GM18951 (cell line): ENCODE results near the gene NOVA1.

Source experiments
- POLR2A ChIP-seq: IDR thresholded peaks from 4 replicates; pipeline ENCODE4 v1.6.1; 2011; ENCODE audit warnings: mild to moderate bottlenecking; ENCODE audit not compliant: insufficient read length, insufficient read depth; ENCODE audit errors: extremely low read depth
- in situ Hi-C: fragments of 300-500 bp; cut with MboI; formaldehyde crosslinking; loops from one replicate; pipeline ENCODE4 v1.12.0; 2022; ENCODE audit warnings: low sequenced_read_pairs, mixed read lengths, inconsistent platforms; ENCODE audit not compliant: unreplicated experiment

NOVA1 gene

DNA sequence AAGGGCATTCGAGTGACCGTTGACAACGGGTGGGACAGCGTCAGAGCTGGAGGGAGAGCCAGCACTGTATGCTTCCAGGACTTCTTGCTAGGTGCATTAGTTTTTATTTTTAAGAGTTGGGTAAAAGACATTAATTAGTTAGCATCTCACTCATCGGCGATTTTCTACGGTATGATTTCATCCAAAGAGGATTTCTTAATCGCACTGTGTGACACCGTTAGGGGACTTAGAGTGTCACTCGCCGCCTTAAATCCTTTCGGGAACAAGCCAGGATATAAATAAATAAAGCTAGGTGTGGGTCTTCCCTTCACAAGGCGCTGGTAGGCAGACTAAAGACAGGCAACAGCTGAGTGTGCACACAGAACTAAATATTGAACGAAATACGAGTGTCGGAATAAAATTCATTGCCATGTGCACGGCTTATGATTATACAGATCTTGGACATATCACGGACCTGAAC, 869 bp upstream of the NOVA1 start:
- no peak for TF ChIP-seq POLR2A
- in situ Hi-C loops: no loop called here

DNA sequence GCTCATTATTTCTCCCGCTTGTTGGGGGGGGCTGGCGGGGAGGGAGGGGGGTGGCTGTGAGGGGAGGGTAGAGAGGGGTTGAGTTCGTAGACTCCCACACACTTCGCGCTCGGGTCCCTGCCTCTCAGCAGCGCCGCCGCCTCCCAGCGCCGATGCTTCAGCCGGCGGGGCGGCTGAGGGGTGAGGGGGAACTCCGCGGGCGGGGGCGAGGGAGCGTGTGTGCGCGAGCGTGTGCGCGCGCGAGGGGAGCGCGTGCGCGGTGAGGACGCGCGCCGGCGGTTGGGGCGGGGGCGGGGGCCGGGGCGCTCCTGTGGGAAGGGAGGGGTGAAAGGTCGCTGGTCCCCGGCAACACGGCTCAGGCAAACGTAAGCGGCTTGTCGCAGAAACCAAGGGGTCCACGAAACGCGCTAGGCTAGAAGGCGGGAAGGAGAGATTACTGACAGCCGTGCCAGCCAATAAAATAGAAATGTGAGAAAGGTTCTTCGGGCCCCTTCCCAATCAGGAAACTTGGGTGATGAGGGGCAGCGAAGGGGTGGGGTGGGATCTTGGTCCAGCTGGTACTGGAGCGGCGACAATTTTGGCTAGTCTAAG, 343 bp upstream of the NOVA1 start:
- TF ChIP-seq POLR2A: no peak
- in situ Hi-C loops: no loop called here

DNA sequence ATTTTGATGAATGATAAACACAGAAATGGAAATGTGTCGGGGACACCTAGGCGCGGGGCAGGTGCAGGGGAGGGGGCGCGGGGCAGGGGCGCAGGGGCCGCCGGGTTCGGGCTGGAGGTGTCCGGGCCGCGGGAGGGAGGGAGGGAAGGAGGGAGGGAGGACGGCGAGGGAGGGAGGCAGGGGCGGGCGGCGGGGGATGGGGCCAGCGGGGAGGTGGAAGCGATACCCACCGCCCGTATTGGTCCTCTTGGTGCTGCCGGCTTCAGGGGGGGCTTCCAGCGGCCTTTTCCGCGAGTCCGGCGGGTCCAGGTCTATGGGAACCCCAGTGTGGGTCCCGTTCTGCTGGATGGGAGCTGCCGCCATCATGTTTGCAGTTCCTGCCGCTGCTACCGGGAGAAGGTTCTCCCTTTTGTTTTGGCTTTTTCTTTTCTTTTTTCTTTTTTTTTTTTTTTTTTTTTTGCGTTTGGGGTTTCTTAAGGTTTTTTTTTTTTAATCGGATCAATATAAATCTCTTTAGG, 703 bp downstream of the NOVA1 start:
- TF ChIP-seq POLR2A: no peak
- in situ Hi-C loops: no loop called here

DNA sequence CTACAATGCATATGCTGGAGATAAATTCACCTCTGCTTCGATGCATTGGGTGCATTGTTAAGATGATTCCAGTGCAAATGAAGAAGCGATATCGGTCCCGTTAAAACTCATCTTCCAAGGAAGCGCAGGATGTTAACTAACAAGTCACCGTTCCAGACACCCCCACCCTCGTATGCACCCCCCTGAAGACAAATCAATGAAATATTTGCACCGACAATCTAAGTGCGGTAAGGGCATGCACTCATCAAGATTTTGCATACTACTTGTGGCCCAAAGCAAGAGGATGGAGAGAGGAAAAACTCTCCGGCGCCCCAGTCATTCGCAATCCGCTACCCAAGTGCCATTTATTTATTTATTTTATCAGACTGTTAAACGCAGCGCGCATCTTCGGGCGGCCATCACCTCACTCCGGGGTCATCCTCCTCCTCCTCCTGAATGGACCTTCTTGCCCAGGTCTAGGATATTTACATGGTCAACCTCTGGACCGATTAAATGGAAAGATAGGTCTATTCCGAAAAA, 1.2 kb downstream of the NOVA1 start:
- in situ Hi-C loops: no loop called here

DNA sequence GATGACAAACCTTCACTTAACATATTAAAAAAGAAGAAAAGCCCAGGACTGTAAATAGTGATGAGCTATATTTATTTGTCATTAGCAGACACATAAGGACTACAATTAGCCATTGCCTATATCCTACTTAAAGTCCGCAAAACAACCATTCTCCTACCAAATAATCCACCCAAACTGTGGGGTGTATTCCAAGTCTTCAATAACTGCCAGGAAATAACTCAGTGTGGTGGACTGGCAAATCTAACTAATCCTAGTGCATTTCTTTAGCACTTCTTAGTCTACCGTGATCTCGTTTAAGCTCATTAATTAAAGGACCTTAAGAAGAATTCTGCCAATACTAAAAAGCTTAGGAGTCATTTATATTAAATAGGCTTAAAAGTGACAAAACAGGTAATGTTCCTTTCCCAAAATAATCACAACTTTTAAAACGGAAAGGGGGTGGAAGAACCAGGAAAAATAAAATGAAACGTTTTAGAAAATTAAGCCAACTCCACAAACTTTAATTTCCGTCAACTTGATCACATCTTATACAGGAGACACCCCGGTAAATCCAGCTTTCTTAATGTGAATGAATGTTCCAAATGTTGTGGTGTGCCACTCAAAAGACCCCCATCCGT, 1.8 kb downstream of the NOVA1 start:
- in situ Hi-C loops: no loop called here

More for the DNA sequence above, 1.2 kb downstream of the NOVA1 start:
- TF ChIP-seq POLR2A: no peak

DNA sequence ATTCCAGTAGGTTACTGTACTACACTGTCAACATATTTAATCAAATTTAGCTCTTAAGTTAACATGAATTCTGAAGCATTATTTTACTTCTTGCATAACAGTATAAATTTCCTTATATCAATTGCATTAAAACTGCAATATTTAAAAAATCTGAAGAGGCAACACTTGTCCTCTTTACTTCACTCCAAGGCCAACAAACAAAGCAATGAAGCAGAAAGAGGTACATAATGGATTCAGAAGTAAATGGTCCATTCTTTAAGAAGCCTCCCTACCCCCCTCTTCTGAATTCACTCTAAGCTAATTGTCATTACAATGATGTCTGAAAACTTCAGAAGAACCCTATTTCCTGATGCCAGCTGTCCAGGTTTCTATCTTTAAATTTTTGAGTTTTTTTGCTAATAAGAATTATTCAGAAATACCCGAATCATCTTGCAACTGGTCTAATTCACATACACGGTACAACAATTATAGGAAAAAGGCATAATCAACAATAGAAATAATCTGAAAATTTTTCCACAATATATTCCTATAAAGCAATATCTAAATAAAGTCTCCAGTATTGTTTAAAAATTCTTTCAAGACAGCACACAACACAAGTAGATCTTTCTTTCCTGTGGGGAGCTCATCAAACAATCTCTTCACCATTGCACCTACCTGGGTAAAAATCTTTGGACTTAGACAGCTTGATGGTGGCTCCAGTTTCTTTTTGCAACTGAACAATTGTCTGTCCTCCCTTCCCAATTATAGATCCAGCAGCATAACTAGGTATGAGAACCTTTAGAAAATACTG, 2.9 kb downstream of the NOVA1 start:
- in situ Hi-C loops: no loop called here
- TF ChIP-seq POLR2A: no peak

More for the DNA sequence above, 1.8 kb downstream of the NOVA1 start:
- no peak for TF ChIP-seq POLR2A

DNA sequence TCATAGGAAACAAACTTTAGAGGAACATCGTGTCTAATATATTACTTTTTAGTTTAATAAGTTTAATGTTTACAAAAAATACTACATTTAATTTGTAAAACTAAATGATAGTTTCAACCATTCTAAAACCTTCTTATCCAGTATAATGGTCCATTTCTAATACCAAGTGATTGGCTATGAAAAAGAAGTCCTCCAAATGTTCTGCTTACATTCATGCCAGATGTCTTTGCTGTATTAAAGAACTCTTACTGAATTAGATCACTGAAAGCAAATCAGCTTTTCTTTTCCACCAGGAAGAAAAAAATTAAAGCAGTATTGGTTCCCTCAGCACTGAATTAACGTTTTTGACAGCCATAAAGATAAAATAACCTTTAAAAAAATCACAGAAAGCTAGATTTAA, 3.7 kb downstream of the NOVA1 start:
- TF ChIP-seq POLR2A: no peak
- in situ Hi-C loops: no loop called here

DNA sequence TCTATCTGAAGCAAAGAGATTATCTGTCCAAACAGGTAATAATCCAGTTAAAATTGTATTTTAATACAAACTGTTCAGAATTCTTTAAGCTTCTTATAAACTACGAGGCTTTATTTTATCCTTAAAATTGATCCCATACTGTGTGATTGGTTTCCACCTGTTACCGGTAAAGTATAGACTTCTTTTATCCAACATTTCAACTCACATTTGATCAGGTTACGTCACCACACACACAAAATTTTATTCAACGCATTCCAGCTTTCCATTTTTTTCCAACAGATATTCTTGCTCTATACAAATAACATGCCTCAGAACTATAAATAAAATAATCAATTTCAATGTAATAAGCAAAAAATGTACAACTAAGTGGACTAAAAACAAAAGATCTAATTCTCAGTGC, 4.5 kb downstream of the NOVA1 start:
- in situ Hi-C loops: no loop called here
- TF ChIP-seq POLR2A: no peak

DNA sequence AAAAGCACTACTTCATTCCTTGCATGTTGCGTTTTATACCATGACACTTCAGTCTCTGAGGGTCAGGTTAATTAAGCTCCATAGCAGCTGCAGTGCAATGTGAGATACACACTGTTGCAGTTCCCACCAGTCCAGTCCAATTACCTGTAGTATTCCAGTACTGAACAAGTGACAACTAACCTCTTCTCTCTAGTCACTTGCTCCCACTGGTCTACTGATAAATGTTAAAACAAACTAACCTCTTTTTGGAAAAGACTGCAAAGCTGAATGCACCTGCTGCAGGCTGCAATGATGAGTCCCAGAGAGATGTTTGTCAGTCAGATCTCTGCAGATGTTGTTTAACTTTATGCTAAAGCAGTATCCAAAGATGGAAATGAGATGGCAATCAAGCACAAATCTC, 7.9 kb downstream of the NOVA1 start:
- no peak for TF ChIP-seq POLR2A
- in situ Hi-C loops: no loop called here

DNA sequence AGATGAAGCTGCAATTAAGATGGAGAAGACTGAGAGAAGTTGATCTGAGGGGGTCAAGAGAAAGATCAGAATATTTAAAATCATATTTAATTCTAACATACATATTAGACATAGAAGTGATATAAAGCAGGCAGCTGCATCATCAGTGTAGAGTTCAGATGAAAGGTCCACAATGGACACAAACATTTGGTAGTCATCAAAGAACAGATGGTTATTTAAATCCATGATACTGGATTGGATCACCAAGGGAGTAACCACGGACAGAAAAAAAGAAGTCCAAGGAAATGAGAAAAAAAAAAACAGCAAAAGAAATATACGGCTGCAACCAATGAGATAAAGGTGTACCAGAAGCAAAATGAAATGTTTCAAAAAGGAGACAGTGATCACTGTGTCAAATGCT, 20.1 kb downstream of the NOVA1 start:
- in situ Hi-C loops: no loop called here

DNA sequence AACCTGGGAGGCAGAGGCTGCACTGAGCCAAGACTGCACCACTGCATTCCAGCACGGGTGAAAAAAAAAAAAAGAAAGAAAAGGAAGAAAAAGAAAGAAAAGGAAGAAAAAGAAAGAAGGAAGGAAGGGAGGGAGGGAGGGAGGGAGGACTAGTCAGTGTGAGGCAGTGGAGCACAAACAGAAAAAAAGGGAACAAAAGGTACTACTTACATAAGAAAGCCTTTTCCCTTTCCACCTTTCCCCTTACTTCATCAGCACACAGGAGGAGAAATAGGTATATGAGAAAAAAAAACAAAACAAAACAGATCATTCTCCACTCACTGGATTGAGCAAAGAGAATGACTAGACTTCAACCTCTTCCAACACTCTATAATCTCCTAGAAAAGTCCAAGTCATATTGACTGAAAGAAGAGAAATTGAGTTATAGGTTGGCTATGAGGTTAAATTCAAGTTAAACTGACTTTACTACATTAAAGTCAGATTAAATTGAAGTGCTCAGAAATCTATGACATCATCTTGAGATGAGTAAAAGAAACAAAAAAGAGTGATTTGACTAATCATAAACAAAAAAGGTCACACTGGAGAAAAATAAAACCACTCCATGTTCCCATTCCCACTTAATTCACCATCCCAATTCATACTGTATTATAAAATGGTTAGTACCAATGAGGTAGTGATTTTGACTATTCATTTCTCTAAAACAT, 43.6 kb downstream of the NOVA1 start:
- TF ChIP-seq POLR2A: no peak
- in situ Hi-C loops: no loop called here

More for the DNA sequence above, 20.1 kb downstream of the NOVA1 start:
- TF ChIP-seq POLR2A: no peak

DNA sequence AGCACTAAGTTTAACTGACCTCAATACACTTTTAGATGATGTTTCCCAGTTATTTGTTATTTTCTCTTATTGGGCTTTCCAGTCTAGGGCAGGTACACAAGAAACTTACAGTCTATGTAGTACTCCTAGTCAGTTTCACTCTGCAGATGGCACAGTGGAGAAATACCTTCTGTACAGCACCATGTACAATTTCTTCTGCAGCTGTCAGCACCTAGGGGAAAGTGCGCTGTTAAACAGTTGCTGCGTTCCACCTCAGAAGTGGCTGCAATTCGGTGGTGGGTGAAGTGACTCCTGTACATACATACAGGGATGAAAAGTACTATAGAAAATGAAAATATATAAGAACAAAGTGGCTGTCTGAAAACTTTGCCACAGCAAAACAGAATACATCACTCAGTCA, 48.3 kb downstream of the NOVA1 start:
- TF ChIP-seq POLR2A: no peak
- in situ Hi-C loops: no loop called here

DNA sequence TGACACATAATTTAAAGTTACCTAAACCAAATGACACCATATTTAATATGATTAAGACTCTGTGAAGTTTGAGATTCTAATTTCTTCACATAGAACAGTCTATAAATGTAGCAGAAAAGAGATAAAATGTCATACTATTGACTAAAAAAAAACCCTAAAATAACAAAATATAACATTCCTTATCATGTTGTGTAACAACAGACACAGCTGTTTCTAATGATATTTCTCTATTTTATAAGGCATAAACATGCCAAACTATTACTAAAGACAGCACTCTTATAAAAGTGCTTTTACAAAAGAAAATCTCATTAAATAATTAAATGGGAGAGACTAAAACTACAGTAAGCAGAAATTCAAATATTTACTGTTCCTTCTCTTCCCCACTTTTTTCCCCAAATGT, 49.4 kb downstream of the NOVA1 start:
- TF ChIP-seq POLR2A: no peak
- in situ Hi-C loops: no loop called here
